HL-60/S4 (cell line): Measurements from ENCODE around the gene ACACB.

Source experiments
- in situ Hi-C: fragments of 300-500 bp; cut with MboI; formaldehyde crosslinking; loops from 2 replicates; pipeline ENCODE4 v1.14.3; 2022; ENCODE audit warnings: low sequenced_read_pairs

The ACACB gene

DNA sequence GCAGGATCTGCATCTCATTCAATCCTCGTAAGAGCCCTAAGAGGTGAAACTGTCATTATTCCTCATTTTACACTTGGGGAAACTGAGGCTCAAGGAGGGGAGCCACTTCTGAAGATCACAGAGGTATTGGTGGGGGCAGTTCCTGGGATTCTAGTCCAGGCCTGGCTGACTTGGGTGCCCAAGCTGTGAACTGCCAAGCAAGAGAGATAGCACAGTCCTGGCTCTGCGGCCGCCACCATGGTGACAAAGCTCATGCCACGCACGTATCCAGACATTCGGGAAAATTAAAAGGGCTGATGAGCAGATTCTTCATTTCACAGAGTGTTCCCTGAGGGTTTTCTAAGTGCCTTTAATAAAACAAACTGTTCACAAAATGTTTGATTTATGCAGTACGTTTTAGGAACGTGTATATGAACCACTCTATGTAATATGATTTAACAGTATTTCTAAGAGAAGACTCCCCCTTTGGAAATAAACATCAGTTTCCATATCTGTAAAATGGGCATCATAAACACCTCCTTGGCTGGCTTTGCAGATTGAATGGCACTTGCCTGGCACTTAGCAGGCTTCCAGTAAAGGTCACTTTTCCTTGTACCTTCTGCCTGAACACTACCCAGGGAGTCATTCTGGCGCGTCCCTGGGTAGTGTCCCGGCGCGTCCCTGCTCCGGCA, 84.6 kb downstream of the ACACB start:
- in situ Hi-C loops = no loop called here

- in situ Hi-C loops = no loop called here
These were observed 85.1 kb downstream of the ACACB start for GRCh38 chr12:109201496-109201885.

- in situ Hi-C loops = no loop called here
These were observed 86.4 kb downstream of the ACACB start for GRCh38 chr12:109202770-109203169.

- in situ Hi-C loops = no loop called here
These were observed 87.1 kb downstream of the ACACB start for GRCh38 chr12:109203480-109203879.

GRCh38 chr12:109209082-109209481, 92.7 kb downstream of the ACACB start:
- in situ Hi-C loops = no loop called here

GRCh38 chr12:109212460-109213115, 96.2 kb downstream of the ACACB start:
- in situ Hi-C loops = no loop called here

DNA sequence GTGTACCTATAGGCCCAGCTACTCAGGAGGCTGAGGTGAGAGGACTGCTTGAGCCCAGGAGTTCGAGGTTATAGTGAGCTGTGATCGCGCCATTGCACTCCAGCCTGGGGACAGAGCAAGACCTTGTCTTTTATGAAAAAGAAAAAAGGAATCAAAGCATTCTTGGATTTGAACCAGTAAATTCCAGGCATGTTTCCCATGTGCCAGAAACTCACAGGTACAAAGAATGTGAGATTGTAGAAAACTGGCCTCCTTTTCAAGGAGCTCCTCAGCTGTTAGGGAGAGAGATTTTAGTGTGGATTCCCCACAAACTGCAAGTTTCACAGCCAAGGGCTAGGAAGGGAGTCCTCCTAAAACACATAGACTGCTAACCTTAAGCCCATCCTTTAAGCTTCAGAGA, 97.7 kb downstream of the ACACB start:
- in situ Hi-C loops = no loop called here

DNA sequence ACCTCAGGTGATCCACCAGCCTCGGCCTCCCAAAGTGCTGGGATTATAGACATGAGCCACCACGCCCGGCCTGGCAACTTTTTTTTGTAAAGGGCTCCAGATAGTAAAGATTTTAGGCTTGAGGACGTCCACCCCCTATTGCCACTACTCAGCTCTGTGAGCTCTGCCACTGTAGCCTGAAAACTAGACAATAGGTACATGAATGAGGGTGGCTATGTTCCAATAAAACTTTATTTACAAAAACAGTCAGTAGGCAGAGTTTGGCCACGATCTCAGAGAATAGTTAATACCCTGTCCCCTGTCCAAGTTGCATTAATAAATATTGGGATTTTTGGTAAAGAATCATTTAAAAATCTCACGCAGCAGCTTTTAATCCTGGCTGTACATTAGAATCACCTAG, 102.6 kb downstream of the ACACB start:
- in situ Hi-C loops = no loop called here

DNA sequence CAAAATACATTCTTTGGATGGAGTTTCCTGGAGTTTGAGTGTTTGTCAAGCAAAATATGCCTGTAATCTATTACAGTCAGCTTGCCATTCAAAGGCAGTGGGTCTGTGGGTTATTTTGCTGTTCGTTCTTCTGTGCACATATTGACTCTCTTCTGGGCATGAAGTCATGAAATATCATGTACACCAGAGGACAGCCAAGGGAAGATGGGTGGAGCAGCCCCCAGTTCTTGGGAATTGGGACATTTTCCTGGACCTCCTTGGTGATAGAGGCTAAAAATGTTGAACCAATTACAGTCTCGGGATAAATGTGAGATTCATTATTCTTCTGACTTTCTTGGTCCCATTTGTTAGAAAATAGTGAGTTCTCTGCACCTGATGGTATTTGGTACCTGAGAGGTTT, 103.6 kb downstream of the ACACB start:
- in situ Hi-C loops = no loop called here

DNA sequence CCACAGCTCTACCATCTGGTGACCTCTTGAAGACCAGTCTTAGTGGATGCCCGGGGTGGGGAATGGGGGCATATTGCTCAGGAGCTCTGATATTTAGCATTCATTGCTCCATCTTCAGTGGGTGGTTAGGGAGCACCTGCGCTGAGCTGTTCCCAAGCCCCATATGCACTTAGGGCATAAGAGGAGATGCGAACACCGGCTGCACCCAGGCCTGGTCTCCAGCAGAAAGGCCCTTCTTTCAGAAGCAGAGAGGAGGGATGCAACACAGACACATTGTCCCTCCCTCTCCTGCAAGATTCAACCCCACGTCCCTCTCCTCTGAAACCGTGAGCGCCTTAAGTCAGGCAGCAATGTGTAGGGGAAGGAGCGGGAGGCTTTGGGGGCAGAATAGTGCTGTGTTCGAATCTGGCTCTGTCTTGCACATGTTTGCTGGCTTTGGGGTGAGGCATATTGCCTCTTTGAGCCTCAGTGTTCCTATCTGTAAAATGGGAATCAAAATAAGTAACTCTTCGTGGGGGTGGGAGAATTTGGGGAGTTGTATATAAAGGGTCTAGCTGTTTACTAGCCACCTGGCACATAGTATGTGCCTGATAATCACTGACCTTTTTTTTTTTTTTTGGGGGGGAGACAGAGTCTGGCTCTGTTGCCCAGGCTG, 105.0 kb downstream of the ACACB start:
- in situ Hi-C loops = no loop called here

GRCh38 chr12:109222062-109222461, 105.7 kb downstream of the ACACB start:
- in situ Hi-C loops = no loop called here

DNA sequence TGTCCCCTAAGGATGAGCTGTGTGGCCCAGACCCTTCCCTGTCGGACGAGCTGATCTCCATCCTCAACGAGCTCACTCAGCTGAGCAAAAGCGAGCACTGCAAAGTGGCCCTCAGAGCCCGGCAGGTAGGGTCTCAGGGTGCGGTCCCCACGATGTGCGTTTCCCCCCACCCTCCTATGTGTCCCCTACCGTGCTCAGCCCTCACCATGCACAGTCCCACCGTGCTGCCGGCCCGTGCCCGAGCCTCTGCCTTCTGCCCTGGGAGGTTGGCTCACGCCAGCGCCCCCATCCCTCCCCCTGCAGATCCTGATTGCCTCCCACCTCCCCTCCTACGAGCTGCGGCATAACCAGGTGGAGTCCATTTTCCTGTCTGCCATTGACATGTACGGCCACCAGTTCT, 106.1 kb downstream of the ACACB start:
- in situ Hi-C loops = no loop called here

DNA sequence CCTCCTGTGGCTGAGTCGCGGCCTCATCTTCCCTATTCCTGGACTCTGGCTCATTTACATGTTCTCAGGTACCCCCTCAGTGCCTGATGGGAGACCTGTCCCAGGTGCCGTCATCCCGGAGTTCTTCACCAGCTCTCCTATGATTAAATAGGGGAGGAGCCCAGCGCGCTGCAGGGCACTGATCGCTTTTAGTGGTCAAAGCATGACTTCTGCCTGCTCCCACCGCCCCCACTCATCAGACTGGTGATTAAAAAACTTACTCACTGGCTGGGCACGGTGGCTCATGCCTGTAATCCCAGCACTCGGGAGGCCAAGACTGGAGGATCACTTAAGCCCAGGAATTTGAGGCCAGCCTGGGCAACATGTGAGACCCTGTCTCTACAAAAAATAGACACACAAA, 106.8 kb downstream of the ACACB start:
- in situ Hi-C loops = no loop called here

DNA sequence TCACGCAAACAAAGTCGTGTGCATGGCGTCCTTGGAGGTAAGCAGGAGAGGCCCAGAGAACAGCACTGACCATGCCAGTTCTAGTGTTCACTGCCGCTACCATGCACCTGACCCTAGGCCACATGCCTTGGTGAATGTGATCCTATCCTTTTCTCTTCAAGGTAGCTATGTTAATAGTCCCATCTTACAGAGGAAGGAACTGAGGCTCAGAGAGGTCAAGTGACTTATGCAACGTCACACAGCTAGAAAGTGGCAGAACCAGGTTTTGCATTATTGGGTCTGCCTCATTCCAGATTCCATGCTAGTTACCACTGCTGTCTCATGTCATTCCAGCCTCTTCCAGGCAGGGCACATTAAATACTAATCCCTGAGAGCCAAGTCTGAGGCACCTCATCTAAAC, 107.5 kb downstream of the ACACB start:
- in situ Hi-C loops = no loop called here

GRCh38 chr12:109228664-109229063, 112.3 kb downstream of the ACACB start:
- in situ Hi-C loops = no loop called here

DNA sequence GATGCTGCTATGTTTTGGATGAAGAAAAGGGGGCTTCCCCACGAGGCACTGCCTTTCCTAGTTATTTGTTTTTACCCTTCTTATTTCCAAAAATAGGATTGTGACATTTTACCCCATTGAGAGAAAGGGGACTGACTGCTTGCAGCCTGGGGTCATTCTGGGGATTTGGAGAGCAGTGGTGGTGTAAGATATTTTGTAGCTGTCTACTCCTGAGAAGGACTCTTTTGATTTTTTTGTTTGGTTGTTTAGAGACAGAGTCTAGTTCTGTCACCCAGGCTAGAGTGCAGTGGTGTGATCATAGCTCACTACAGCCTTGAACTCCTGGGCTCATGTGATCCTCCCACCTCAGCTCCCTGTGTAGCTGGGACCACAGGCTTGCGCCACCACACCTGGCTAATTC, 113.8 kb downstream of the ACACB start:
- in situ Hi-C loops = no loop called here

GRCh38 chr12:109232731-109233130, 116.3 kb downstream of the ACACB start:
- in situ Hi-C loops = no loop called here

- in situ Hi-C loops = no loop called here
These were observed 117.6 kb downstream of the ACACB start for GRCh38 chr12:109234012-109234411.

- in situ Hi-C loops = no loop called here
These were observed 119.9 kb downstream of the ACACB start for GRCh38 chr12:109236257-109236656.

- in situ Hi-C loops = no loop called here
These were observed 122.8 kb downstream of the ACACB start for GRCh38 chr12:109239179-109239578.

GRCh38 chr12:109239691-109240090, 123.3 kb downstream of the ACACB start:
- in situ Hi-C loops = no loop called here

- in situ Hi-C loops = no loop called here
These were observed 124.0 kb downstream of the ACACB start for GRCh38 chr12:109240365-109240764.
